ENCODE data around the gene CBARP. TPM values are rescaled to one million over a fixed set of nuclear protein-coding genes. Genes with fewer than 3 reads are reported as not detected.

CBARP gene
- total RNA-seq, 3 donors from 2014 or later, result 0.29 to 1.2 (median 0.39) TPM

DNA sequence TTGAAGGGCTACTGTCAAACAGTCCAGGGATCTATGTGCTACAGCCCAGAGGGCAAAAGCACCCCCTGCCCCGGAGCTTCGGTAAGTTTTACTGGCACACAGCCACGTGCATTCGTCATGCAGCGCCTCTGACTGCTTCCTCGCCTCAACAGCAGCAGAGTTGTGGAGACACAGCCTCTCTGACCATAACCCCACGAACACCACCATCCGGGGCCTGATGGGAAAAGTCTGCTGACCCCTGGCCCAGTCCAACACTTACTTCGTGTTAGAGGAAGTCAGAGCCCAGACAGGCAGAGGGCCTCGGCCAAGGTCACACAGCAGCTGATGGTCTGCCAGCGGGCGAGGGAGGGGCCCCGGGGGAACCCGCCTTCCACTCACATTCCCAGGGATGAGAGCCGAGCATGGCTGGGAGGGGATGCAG is 5.1 kb downstream of the CBARP start:
- peaks cover 27% of the 10 kb centered on the region for H3K4me1 ChIP-seq (ENCODE audit: low read depth)
- ATAC-seq, result peak; percentile 24
- no peak for DNase-seq
- H3K9me3 ChIP-seq, result no peaks in the 10 kb centered on the region
- intact Hi-C loops (cut with DNase I, micrococcal nuclease), result no loop called here
- TF ChIP-seq, protein P1, sequence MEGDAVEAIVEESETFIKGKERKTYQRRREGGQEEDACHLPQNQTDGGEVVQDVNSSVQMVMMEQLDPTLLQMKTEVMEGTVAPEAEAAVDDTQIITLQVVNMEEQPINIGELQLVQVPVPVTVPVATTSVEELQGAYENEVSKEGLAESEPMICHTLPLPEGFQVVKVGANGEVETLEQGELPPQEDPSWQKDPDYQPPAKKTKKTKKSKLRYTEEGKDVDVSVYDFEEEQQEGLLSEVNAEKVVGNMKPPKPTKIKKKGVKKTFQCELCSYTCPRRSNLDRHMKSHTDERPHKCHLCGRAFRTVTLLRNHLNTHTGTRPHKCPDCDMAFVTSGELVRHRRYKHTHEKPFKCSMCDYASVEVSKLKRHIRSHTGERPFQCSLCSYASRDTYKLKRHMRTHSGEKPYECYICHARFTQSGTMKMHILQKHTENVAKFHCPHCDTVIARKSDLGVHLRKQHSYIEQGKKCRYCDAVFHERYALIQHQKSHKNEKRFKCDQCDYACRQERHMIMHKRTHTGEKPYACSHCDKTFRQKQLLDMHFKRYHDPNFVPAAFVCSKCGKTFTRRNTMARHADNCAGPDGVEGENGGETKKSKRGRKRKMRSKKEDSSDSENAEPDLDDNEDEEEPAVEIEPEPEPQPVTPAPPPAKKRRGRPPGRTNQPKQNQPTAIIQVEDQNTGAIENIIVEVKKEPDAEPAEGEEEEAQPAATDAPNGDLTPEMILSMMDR (IDR thresholded peaks at IDR 0.05), result no peak
- H3K36me3 ChIP-seq (ENCODE audit: low read depth), result peaks cover 1% of the 10 kb centered on the region
- H3K4me3 ChIP-seq, result no peak overlapping the region

DNA sequence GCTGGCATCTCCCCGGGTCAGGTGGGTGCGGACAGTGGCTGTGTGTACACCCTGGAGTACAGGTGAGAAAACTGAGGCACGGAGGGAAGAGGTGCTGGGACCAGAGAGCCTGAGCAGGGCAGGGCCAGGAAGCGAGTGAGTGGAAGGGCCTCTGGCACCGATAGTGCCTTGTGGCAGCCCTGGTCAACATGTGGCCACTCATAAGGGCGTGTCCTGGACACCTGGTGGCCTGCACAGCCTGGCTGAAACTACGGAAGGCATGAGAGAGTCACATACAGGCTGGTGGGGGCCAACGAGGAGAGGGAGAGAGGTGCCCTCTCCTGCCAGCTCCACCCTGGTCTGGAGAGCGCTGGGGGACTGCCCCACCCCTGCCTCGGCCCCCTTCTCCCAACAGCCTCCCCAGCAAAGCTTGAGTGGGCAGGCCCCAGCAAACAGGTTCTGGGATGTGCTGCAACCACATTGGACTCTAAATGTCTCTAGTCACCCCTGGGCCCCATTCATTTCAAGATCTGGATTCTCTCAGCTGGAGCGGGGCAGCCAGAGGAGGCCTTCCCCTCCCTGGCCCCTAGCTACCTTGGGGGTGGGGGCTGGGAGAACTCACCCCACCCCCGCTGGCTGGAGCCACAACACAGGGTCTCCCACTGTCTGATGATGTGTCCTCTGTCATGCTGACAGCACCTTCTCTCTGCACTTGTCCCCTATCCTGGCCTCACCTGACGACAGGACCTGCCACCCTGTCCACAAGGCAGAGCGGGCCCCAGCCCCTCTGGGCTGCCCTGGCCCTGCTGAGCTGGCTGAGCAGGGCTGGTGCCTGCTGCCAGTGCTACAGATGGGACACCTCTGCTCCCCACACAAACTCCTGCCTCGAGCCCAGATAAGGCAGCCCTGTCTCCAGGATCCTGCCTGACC is 5.8 kb downstream of the CBARP start:
- Histone ChIP-seq H3K36me3 (ENCODE audit: low read depth) (peaks cover 3% of the 10 kb centered on the region), H3K4me1 (ENCODE audit: low read depth) (peaks cover 22% of the 10 kb centered on the region), H3K9me3 (no peaks in the 10 kb centered on the region), H3K4me3 (no peak overlapping the region)
- DNase-seq (no peak), ATAC-seq (peak; percentile 54)
- intact Hi-C loops (cut with DNase I, micrococcal nuclease), result no loop called here
- TF ChIP-seq, protein P1 (IDR thresholded peaks at IDR 0.05), result no peak

DNA sequence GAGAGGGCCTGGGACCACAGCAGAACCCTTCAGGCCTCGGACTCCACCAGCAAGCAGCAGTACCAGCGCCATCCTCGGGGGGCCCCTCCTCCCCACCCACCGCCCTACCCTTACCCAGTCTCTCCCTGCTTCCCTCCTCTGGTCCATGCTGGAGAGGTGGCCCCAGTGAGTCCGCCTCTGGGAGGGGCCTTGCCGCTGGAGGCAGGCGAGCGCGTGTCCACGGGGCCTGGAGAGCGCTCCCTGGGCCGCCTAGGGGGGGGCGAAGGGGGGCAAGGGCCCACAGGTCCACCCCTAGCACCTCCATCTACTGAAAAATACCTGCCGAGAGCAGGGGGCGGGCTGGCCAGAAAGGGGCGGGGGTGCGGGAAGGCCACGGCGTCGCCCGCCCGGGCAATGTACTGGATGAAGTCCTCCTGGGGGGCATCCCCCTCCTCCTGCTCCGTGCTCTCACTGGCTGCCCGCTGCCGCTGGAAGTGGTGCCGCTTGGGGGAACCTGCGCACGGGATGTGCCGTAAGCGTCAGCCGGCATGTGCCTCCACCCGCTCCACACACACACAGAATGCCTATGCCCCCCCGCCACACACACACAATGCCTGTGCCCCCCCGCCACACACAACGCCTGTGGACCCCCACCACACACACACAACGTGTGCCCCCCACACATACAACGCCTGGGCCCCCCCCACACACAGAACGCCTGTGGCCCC is 6.9 kb downstream of the CBARP start:
- intact Hi-C loops (cut with DNase I, micrococcal nuclease), result no loop called here
- Histone ChIP-seq H3K4me3 (no peak overlapping the region), H3K9me3 (no peaks in the 10 kb centered on the region), H3K4me1 (ENCODE audit: low read depth) (peaks cover 16% of the 10 kb centered on the region), H3K36me3 (ENCODE audit: low read depth) (peaks cover 3% of the 10 kb centered on the region)
- no peak for DNase-seq
- no peak for ATAC-seq
- TF ChIP-seq, protein P1 (IDR thresholded peaks at IDR 0.05), result no peak

DNA sequence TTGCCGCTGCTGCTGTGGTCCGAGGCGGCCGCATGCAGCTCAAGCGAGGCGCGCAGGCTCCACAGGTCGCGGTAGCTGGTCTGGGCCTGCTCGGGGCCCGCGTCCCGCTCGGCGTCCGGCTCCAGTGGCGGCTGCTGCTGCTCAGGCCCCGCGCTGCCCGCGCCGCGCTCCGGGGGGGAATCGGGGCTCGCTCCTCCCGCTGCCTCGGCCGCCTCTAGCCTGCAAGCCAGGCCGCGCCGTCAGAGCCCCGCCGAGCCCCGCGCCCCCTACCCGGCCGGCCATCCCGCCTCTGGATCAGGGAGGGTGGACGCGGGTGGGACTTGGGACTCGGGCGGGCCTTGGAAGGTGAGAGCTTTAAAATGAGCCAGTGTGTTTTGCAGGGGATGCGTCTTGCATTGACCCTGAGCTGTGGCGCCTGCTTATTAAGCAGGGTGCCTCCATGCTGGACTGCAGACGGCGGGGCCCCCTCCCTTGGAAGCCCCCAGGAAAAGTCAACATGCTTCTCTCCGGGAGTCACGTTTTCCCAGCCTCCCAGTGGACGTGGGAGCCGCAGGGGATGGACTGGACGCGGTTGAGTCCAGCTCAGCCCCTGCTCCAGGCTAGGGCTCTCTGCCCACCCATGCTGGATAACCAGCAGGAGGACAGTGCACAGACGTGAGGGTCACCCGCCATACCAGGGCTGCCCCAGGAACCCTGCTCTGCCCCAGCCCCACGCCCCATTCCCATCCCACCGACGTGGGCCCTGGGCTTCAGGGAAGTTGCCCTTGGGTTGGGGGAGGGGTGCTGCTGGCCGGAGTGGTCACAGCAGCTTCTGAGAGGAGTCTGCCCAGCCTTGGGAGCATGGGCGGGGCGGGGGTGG is 7.7 kb downstream of the CBARP start:
- intact Hi-C loops (cut with DNase I, micrococcal nuclease), result no loop called here
- H3K4me3 ChIP-seq, result no peak overlapping the region
- DNase-seq, result no peak
- H3K9me3 ChIP-seq, result no peaks in the 10 kb centered on the region
- peaks cover 16% of the 10 kb centered on the region for H3K4me1 ChIP-seq (ENCODE audit: low read depth)
- ATAC-seq, result no peak
- TF ChIP-seq, protein P1 (IDR thresholded peaks at IDR 0.05), result no peak
- peaks cover 3% of the 10 kb centered on the region for H3K36me3 ChIP-seq (ENCODE audit: low read depth)
